GM18517 (cell line): ENCODE measurements around the gene CPEB3.
"Not testable (repeated sequence)": the region's sequence is repeated elsewhere in the genome, so short reads cannot be mapped to it uniquely, and the experiment has no call there.

Experiments used
- ATAC-seq: cut with Tn5 transposase; IDR thresholded peaks from one replicate; pipeline ENCODE4 v1.9.1; 2021; ENCODE audit warnings: mild to moderate bottlenecking, moderate library complexity; ENCODE audit not compliant: unreplicated experiment

CPEB3 gene

DNA sequence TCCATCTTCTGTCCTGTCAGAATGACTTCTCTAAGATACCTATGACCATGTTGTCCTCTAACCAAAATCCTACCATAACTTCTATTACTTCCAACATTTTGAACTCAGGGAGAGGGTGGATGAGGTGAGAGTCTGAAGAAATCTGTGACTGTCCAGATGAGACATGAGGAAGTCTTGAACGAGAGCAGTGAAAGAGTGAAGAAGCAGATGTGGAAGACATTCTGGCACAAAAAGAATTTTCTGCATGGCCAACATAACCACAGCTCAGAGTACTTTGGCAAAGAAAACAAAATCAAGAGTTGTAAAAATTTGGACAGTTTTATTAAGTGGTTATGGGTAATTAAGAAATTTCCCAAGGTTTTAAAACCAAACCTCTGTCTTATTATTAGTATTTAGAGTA is 141.6 kb downstream of the CPEB3 start:
- ATAC-seq: no peak

DNA sequence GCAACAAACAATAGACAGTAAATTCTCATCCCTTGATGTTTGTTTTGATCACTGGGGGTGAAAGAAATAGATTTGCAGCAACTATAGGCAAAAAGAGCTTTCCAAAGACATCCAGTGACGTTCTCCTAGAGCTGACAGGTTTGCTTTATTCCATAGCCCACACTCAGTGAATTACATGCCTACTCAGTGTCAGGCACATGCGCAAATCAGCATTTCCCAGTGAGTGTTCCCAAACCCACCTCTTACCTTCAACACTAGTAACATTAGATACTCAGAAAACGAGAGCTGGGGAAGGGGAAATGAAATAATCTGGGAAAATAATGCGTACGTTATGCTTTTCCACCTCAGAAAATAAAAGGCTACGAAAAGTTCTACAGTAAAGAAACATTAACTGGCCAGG is 144.1 kb downstream of the CPEB3 start:
- ATAC-seq: no peak

DNA sequence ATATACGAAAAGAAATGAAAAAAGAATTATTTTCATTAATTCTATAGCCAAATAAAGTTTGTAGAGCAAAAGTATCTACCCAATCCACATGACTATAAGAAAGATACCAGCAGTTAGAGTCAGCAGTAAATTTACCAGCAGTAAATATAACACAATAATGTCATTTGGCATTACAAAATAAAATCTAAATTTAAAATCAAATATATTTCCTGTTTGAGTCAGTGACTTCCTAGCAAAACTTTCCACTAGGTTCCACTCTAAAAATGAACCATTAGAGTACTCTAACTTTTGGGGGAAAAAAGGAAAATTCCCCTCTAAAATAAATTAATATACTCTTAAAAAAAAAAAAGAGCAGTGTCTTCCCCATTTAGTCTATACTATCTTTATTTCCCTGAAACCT is 144.8 kb downstream of the CPEB3 start:
- ATAC-seq: no peak

DNA sequence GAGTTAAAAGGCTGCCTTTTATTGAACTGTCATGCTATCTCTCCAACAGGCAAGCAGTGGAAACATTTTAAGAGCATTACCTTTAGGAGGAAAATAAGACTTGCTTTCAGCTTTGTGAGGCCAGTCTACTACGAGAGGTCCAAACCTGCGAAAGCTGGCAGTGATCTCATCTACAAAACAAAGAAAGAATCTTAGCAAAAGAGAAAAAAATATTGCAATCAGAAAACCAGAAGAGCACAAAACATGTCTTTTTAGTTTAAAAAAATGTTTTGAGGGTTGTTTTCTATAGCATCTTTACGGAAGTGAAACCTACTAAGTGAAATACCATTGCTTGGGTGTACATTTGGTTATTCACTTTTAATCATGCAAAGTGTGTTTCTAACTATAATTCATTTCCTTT is 147.9 kb downstream of the CPEB3 start:
- peak; percentile 81 for ATAC-seq

DNA sequence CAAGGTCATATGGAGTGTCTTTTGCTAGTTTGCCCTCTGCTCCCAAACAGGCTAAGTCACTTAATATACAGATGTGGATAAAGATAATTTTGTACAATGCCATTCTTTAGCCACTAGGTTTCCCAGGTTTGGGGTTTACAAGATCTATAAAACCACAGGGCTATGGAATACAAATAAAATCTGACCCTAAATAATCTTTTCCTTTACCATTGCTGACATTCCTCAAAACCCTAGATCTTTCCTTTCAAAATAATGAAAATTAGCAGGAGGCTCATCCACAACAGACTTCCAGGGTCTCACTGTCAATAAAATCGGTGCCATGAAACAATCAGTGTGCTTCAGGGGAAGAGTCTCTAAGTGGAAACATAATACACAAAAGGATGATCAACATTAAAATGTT is 148.4 kb downstream of the CPEB3 start:
- no peak for ATAC-seq

DNA sequence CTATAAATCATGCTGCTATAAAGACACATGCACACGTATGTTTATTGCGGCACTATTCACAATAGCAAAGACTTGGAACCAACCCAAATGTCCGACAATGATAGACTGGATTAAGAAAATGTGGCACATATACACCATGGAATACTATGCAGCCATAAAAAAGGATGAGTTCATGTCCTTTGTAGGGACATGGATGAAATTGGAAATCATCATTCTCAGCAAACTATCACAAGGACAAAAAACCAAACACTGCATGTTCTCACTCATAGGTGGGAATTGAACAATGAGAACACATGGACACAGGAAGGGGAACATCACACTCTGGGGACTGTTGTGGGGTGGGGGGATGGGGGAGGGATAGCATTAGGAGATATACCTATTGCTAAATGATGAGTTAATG is 149.7 kb downstream of the CPEB3 start:
- not testable (repeated sequence) for ATAC-seq

DNA sequence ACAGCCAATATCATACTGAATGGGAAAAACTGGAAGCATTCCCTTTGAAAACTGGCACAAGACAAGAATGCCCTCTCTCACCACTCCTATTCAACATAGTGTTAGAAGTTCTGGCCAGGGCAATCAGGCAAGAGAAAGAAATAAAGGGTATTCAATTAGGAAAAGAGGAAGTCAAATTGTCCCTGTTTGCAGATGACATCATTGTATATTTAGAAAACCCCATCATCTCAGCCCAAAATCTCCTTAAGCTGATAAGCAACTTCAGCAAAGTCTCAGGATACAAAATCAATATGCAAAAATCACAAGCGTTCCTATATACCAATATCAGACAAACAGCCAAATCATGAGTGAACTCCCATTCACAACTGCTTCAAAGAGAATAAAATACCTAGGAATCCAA is 156.8 kb downstream of the CPEB3 start:
- not testable (repeated sequence) for ATAC-seq

DNA sequence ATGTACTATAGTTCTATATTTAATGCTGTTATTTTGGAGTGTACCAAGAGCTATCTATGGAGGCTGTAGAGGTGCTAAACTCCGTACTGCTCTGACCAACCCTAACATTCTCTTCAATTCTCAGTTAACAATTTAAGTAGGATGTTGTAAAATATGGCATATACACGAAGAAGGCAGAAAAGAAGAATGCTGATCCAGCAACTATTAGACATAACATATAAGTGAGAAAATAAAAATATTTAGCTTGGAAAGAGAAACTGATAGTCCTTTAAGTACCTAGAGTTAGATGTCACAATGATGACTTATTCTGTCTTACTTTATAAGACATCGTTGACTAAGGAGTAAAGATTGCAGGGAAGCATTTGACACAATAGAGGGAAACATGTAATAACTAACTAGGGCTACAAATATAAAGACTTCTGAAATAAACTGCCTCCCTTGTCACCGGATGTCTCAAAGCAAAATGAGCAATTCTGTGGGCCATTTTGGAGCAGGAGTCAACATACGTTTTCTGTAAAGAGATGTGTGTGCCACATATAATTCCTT is 159.5 kb downstream of the CPEB3 start:
- ATAC-seq: no peak

DNA sequence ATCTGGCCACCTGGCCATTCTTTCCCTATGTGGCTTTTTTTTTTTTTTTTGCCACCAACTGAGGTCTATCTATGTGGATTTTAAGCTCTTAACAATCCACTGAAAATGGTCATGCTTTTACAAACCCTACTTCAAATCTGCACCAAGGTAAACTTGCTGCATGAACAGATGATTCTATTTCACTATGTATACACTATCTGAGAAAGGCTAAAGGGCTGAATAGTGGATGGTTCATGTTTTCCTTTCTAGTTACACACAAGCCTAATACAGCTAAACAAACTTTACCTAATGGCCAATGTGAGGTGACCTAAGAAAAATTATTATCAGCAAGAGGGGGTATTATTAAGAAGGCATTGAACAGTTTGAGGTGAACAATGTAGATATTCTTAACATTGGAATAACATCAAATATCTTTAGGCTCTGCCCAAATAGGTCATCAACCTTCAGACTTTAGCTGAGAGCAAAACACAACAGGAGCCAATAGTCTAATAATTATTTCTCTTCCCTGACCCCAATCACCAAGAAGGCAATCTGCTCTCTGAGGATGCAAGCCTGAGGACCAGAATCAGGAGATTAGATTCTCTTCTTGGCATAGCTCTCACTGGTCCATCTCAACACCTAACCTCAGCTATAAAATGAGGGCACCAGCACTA is 160.1 kb downstream of the CPEB3 start:
- ATAC-seq: no peak

DNA sequence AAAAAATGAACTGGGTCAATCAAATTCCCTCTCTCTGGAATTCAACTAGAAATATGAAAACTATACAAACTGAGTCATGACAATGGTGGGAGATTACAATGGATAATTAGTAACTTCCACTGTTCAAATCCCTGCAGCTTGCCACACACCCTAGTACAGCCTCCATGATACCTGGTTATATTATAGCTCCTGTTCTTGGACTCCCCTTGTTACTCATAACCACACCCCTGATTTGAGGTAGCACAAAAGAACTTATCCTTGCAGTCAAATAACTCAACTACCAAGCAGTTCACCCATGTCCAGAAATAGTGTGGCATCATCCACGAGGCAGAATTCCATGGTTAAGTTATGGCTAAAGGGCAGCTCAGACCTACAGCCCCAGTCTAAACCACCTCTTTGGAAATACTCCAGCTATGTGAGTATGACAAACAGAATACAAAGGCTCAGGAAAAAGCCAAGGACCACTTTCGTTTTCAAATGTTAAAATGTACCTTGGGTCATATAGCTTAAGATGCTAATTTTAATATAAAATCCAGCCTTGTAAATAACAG is 164.7 kb downstream of the CPEB3 start:
- ATAC-seq: no peak

DNA sequence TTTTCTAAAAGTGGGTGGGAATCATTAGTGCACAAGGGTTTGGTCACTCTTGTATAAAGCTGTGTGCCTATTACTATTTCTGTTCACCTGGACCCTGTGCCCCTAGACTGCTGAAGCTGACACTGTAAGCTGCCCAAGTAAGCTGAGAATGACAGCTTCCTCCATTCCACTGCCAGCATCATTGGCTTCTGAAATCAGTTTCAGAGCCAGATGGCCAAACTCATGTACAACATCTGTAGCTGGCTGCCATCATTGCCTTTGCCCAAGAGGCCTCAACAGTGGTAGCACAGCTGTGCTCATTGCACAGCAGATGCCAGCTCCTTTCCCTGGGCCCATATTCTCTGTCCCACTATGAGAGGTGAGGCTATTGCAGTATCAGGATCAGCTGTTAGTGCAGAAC is 165.7 kb downstream of the CPEB3 start:
- ATAC-seq: no peak

DNA sequence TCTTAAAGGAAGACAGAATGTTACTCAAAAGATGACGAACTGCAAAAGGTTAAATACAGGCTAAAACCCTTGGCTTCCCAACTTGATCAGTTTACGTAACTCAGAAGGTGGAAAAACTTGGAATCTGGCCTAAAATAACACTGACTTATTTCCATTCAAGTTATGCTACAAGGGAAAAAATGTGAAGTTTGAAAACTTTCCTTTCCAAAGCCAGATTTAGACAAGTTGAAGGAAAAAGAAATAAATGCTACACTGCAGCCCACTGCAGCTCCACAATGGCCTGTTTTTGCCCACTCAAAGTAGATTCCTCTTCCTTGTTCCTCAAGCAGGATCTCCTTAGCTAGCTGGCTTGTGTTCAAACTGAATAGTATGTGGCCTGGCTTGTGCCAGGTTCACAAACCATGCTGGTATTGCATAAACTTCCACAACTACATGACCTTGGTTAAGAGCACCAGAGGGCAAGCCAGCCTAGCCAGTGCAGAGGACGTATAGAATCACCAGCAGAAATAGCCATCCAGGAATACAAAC is 166.2 kb downstream of the CPEB3 start:
- ATAC-seq: no peak

DNA sequence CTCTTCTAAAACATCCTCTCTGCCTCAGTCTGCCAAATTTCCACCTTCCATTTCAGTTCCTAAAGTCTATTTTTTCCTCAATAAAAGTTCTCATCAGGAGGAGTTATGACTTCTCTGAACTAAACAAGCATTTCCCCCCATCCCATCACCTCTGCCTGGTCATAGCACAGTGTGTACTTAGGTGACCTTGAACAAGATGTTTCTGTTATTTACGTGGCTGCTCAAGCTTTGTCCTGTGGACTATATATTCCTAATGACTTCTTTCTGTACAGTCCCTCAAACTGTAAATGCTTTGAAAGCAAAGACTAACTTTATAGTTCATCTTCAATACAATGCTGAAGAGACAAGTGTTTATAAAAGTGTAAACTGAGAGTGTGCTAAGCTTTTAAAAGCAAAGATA is 166.9 kb downstream of the CPEB3 start:
- no peak for ATAC-seq

DNA sequence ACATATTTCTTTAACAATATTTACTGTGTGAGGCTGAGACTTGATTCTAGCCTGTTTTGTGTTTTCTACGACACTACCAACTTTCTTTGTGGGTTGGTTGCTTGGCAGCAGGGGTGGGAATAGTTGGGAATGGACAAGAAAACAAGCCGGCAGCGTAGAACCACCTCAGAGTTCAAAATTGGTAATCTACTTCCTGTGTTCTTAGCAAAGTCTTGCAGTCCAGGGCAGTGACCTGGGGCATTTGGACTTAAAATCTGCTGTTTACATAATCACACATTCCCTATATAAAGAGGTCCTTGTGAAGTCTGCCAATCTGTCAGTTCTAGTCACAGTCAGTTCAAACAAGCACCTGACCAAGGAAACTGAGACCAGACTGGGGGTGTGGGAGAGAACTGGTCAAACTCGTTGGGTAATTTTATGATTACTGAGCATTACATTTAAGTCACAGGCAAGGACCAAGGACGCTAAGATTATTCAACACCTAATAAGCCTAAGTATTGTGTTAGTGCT is 167.9 kb downstream of the CPEB3 start:
- no peak for ATAC-seq

DNA sequence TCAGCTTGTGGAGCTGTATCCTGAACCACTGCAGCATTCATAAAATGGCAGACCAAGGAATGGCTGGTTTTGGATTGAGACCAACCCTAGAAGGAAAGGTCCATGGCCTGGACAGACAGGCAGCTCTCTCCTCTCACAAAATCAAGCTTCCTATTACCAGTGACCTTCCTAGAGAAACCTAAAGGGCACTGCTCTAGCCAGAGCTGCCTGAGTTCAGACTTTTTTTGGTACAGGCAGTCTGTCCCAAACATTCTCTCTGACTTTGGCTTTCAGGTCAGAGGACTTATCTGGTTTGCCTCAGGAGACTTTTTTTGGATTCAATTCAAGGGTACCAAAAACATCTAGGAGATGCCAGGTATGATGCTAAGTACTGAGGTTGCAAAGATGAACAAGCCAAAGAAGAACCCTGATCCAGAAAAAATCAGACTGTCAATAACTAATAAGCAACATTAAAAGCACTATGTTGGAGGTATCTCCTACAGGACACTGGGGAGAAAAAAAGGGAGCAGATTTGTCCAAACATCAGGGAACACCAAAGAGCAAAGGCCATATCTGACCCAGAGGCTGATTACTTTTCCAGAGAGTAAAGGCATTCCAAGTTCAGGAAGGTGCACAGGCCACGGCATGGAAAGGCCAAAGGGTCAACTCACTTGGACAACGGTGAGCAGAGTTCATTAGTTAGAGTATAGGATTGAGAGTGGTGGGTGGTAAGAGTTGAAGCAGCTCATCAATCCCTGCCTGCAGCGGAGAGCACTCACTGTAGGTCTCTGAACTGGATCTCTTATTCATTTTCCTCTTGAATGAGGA is 169.0 kb downstream of the CPEB3 start:
- no peak for ATAC-seq

DNA sequence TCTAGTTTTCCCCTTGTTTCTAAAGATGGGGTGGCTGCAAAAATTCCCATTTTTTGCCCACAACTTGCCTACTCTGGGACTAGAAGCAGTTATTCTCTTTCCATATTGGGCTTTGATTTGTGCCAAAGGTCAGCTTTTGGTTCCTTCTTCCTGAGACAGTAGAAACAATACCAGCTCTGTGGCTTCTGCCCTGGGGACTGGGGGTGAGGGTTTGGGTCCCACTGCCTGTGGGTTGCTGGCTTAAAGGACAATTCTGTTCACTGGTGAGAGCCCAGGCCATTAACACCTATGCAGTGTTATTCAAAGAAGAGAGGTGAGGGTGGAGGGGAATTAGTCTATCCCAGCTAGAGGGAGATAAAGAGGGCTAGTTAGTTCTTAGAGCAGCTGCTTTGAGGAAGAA is 171.5 kb downstream of the CPEB3 start:
- no peak for ATAC-seq

DNA sequence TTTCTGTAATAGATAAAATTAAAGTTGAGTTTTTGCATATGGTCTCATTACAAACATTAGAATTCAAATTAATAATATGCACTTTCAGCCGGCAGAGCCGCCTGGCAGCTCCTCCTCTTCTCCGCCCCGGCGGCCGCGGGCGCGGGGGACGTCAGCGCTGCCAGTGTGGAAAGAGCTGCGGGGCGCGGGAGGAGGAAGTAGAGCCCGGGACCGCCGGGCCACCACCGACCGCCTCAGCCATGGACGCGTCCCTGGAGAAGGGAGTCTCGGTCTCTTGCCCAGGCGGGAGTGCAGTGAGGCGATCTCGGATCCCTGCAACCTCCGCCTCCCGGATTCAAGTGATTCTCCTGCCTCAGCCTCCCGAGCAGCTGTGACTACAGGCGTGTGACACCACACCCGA is 176.0 kb downstream of the CPEB3 start:
- ATAC-seq: not testable (repeated sequence)

DNA sequence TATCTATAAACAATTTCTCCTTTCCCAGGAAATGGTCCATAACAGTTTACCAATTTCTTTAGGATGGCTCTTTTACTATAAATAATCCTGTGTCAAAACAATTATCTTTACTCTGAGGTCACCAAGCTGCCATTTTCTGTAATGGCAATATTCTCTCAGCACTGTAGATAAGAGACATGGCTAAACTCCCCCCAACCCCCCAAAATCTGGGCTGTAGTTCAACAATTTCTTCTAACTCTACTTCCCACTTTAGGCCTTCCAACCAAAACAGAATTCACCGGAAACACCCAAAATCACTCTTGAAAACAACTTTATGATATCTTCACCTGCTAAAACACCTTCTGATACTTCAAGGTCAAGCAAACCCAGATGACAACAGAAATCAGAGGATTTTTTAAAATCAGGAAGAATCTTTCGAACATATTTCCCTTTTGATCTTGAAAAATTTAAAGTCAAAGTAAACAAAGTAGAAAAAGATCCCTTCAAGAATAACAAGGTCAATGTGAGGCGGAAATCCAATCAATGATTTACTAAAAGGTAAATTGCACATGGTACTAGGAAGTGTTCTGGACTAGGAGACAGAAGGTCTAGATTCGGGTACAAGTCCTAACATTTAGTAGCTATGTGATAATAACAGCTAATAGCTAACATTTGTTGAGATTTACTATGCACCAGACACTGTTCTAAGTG is 176.8 kb downstream of the CPEB3 start:
- ATAC-seq: no peak

DNA sequence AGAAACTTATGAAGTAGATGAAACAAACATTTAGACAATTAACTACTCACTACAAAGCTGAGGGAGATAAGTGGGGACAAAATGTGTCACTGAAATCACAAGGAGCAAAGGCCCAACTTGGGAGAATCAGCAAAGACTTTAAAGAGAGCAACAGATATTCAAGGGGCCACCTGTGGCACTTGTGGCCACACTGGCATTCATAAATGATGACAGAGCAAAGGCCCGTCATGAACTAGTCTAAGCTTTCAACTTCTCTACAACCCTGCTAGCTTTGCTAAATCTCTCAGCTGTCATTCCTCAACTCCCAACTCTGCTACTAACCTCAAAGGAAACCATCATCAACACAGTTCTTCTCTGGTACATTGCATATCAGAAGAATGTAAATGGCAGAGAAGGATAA is 178.4 kb downstream of the CPEB3 start:
- no peak for ATAC-seq

DNA sequence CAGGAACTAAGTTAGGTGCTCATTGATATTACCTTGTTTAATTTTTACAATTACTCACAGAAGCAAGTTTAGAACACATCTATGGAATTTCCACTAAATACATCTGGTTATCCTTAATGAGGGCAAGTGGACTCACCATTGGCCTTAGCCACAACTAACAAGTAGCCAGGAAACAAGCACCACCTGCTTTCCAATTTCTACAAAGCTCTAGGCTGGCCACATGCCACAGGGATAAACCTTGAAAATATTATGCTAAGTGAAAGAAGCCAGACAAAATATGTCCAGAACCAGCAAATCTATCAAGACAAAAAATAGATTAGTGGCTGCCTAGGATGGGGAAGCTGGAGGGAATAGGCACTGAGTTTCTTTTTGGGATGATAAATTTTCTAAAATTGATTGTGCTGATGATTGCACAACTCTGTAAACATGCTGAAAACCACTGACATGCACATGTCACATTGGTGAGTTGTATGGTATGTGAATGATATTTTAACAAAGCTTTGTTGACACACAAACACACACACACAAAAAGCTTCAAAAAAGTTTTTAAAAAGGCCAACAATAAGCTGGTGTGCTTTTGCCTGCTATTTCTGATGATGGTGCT is 179.4 kb downstream of the CPEB3 start:
- no peak for ATAC-seq
